Hepatocyte (in vitro differentiated cells): ENCODE measurements around the gene PDE8B. TPM values are rescaled to one million over a fixed set of nuclear protein-coding genes. Genes with fewer than 3 reads are reported as not detected.

Experiments
- DNase-seq: peaks from one replicate; pipeline ENCODE4 v3.0.0-alpha.2; 2016; ENCODE audit warnings: low spot score
- H2AFZ ChIP-seq: fragments of 200-600 bp; sonication (generic); 2 replicates; pipeline ENCODE4 v1.6.0; 2016; ENCODE audit warnings: antibody characterized with exemption, mild to moderate bottlenecking
- H3K27ac ChIP-seq: fragments of 200-600 bp; sonication (generic); 2 replicates; pipeline ENCODE4 v1.5.1; 2016; ENCODE audit warnings: mild to moderate bottlenecking
- H3K27me3 ChIP-seq: fragments of 200-600 bp; sonication (generic); 2 replicates; pipeline ENCODE4 v1.6.1; 2016
- H3K36me3 ChIP-seq: fragments of 200-600 bp; sonication (generic); replicated peaks from 2 replicates; pipeline ENCODE4 v1.5.1; 2016; ENCODE audit warnings: low read depth; ENCODE audit not compliant: insufficient read depth
- H3K4me1 ChIP-seq: fragments of 200-600 bp; sonication (generic); 2 replicates; pipeline ENCODE4 v1.5.1; 2016; ENCODE audit warnings: mild to moderate bottlenecking, moderate library complexity; ENCODE audit not compliant: insufficient read depth
- H3K4me2 ChIP-seq: fragments of 200-600 bp; sonication (generic); 2 replicates; pipeline ENCODE4 v1.6.0; 2016
- H3K4me3 ChIP-seq: fragments of 200-600 bp; sonication (generic); 2 replicates; pipeline ENCODE4 v1.5.1; 2016; ENCODE audit warnings: mild to moderate bottlenecking
- H3K79me2 ChIP-seq: fragments of 200-600 bp; sonication (generic); 2 replicates; pipeline ENCODE4 v1.6.0; 2017; ENCODE audit warnings: mild to moderate bottlenecking
- H3K9me2 ChIP-seq: fragments of 200-600 bp; sonication (generic); replicated peaks from 2 replicates; pipeline ENCODE4 v1.6.0; 2017; ENCODE audit warnings: mild to moderate bottlenecking; ENCODE audit not compliant: insufficient read depth
- H3K9me3 ChIP-seq: fragments of 200-600 bp; sonication (generic); 2 replicates; pipeline ENCODE4 v1.5.1; 2016; ENCODE audit warnings: low read depth, mild to moderate bottlenecking
- H4K20me1 ChIP-seq: fragments of 200-600 bp; sonication (generic); 2 replicates; pipeline ENCODE4 v1.6.0; 2016; ENCODE audit warnings: mild to moderate bottlenecking; ENCODE audit not compliant: insufficient read depth, poor library complexity, severe bottlenecking
- EZH2 ChIP-seq: fragments of 200-600 bp; sonication (generic); IDR thresholded peaks from 2 replicates; pipeline ENCODE4 v1.6.1; 2016; ENCODE audit warnings: antibody characterized with exemption, mild to moderate bottlenecking, borderline replicate concordance
- EZH2phosphoT487 ChIP-seq: fragments of 200-600 bp; sonication (generic); IDR thresholded peaks from one replicate; pipeline ENCODE4 v1.6.1; 2018; ENCODE audit warnings: antibody characterized with exemption, mild to moderate bottlenecking, low read depth, moderate library complexity; ENCODE audit not compliant: unreplicated experiment, severe bottlenecking
- WGBS: methylation state at CpG from one replicate; pipeline ENCODE4 v1.1.6; 2016; ENCODE audit warnings: low lambda C conversion rate; ENCODE audit errors: missing lambda C conversion rate; 5-methylcytosine and 5-hydroxymethylcytosine counted together
- polyA plus RNA-seq: library from polyadenylated mRNA; unstranded; fragments of >200 nt; fragmentation: Nextera tagmentation; extraction: Ambion mirVana; gene quantifications from 2 replicates; pipeline ENCODE4 v1.2.1, GENCODE V29; 2016
- total RNA-seq: library from RNA; depleted of rRNA; stranded (reverse); fragments of >200 nt; gene quantifications from 2 replicates; pipeline ENCODE4 v1.2.3, GENCODE V29; 2014
- TF ChIP-seq, protein P1 (sequence below): fragments of 200-600 bp; sonication (generic); IDR thresholded peaks from 2 replicates; pipeline ENCODE4 v1.5.1; 2016; ENCODE audit warnings: antibody characterized with exemption, mild to moderate bottlenecking; ENCODE audit not compliant: poor library complexity

The PDE8B gene
- total and polyA plus RNA-seq, 2 experiments from 2014 or later = 8.3 to 9.2 TPM

DNA sequence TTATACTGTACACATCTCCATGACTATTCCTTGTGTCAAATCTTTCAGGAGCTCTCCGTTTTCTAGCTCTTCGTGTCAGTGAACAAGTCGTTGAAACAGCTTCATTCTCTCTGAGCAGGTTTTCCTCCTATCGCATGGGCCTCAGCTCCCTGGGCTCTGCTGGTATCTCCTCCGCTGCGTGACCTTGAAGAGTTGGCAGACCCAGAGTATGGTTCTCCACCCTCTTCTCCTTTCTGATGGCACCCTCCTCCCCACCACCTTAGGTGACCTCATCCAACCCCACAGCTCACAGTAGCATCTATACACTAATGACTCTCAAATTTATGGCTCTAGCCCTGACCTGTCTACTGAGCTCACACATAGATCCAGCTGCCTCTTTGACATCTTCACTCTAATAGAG, 36.0 kb upstream of the PDE8B start:
- H3K27ac ChIP-seq = no peak overlapping the region
- H3K4me1 ChIP-seq = peaks cover 8% of the 10 kb centered on the region
- no peaks in the 10 kb centered on the region for H3K36me3 ChIP-seq
- no peak overlapping the region for H3K4me3 ChIP-seq
- H3K9me2 ChIP-seq = no peaks in the 10 kb centered on the region
- 76% methylated on average over 6 of the region's 6 CpGs for WGBS
- H3K79me2 ChIP-seq = no peaks in the 10 kb centered on the region
- no peaks in the 10 kb centered on the region for H4K20me1 ChIP-seq
- H3K9me3 ChIP-seq = no peaks in the 10 kb centered on the region
- no peak for DNase-seq
- H3K4me2 ChIP-seq = no peak overlapping the region
- H2AFZ ChIP-seq = no peak overlapping the region
- H3K27me3 ChIP-seq = peaks cover 12% of the 10 kb centered on the region
- TF ChIP-seq EZH2phosphoT487 (no peak), EZH2 (no peak)
- TF ChIP-seq, protein P1, sequence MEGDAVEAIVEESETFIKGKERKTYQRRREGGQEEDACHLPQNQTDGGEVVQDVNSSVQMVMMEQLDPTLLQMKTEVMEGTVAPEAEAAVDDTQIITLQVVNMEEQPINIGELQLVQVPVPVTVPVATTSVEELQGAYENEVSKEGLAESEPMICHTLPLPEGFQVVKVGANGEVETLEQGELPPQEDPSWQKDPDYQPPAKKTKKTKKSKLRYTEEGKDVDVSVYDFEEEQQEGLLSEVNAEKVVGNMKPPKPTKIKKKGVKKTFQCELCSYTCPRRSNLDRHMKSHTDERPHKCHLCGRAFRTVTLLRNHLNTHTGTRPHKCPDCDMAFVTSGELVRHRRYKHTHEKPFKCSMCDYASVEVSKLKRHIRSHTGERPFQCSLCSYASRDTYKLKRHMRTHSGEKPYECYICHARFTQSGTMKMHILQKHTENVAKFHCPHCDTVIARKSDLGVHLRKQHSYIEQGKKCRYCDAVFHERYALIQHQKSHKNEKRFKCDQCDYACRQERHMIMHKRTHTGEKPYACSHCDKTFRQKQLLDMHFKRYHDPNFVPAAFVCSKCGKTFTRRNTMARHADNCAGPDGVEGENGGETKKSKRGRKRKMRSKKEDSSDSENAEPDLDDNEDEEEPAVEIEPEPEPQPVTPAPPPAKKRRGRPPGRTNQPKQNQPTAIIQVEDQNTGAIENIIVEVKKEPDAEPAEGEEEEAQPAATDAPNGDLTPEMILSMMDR = no peak

DNA sequence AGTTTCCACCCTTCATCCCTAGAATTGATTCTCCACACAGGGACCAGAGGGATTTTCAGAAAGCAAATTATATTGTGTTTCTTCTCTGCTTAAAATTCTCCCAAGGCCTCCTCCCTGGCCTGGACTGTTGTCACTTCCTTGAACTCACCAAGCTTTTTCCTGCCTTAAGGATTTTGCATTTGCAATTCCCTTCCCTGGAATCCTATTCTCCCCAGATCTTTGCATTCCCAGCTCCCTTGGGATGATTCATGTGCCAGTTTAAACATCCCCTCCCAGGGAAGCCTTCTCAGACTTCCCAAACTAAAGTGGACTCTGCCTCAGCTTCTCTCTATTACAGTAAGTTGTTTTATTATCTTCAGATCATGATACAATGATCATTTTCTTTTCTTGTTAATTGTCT, 35.2 kb upstream of the PDE8B start:
- Histone ChIP-seq H3K4me2 (no peak overlapping the region), H3K27me3 (peaks cover 19% of the 10 kb centered on the region), H3K9me3 (no peaks in the 10 kb centered on the region), H3K27ac (no peak overlapping the region), H3K79me2 (no peaks in the 10 kb centered on the region), H3K9me2 (no peaks in the 10 kb centered on the region), H2AFZ (no peak overlapping the region), H4K20me1 (no peaks in the 10 kb centered on the region), H3K36me3 (no peaks in the 10 kb centered on the region), H3K4me3 (no peak overlapping the region), H3K4me1 (peaks cover 12% of the 10 kb centered on the region)
- no peak for DNase-seq
- TF ChIP-seq, protein P1 = no peak
- TF ChIP-seq EZH2 = no peak

DNA sequence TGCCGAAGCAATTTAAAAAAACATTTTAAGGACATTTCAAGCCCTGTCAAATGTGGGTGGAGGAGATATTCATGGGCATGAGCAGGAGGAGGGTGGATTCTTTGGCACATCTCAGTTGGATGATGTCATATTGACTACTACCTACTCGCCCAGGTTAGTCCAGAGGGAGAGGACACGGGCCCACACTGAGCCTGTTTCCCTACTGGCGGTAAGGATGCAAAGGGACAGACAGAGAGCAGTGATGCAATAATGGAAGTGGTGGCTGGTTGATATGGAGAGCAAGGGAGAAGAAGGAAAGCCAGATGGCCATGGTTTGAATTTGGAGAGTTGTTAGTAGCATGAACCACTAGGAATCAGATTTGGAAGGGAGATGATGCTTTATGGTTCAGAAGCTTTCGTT, 34.1 kb upstream of the PDE8B start:
- Histone ChIP-seq H3K4me2 (no peak overlapping the region), H4K20me1 (no peaks in the 10 kb centered on the region), H3K36me3 (no peaks in the 10 kb centered on the region), H3K79me2 (no peaks in the 10 kb centered on the region), H3K27ac (no peak overlapping the region), H3K9me3 (no peaks in the 10 kb centered on the region), H3K4me1 (peaks cover 17% of the 10 kb centered on the region), H3K27me3 (peaks cover 25% of the 10 kb centered on the region), H3K4me3 (no peak overlapping the region), H2AFZ (no peak overlapping the region), H3K9me2 (no peaks in the 10 kb centered on the region)
- WGBS = 95% methylated on average over 5 of the region's 5 CpGs
- TF ChIP-seq EZH2 (no peak), EZH2phosphoT487 (no peak)
- TF ChIP-seq, protein P1 = no peak
- no peak for DNase-seq

DNA sequence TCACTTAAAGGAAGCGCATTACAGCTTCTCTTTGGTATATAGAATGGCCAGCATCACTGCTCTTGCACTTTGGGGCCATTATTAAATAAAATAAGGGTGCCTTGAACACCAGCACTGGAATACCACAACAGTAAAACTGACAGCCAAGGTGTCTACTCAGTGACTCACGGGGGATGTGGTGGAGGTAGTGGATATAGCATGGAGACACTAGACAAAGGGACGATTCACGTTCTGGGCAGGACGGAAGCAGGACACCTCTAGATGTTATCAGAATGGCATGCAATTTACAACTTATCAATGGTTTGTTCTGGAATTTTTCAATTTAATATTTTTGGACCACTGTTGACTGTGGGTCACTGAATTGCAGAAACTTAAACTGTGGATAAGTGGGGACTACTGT, 32.9 kb upstream of the PDE8B start:
- H3K36me3 ChIP-seq = no peaks in the 10 kb centered on the region
- no peak for DNase-seq
- H3K9me2 ChIP-seq = no peaks in the 10 kb centered on the region
- no peaks in the 10 kb centered on the region for H3K79me2 ChIP-seq
- no peak overlapping the region for H3K27ac ChIP-seq
- peaks cover 17% of the 10 kb centered on the region for H3K4me1 ChIP-seq
- no peaks in the 10 kb centered on the region for H4K20me1 ChIP-seq
- no peak overlapping the region for H3K4me3 ChIP-seq
- no peak for TF ChIP-seq EZH2
- TF ChIP-seq, protein P1 = no peak
- TF ChIP-seq EZH2phosphoT487 = no peak
- no peaks in the 10 kb centered on the region for H3K9me3 ChIP-seq
- no peak overlapping the region for H2AFZ ChIP-seq
- H3K27me3 ChIP-seq = peaks cover 25% of the 10 kb centered on the region
- no peak overlapping the region for H3K4me2 ChIP-seq
- WGBS = 85% methylated on average over 5 of the region's 5 CpGs
